GOT3 (cell line): ENCODE data around the gene RNF150.
"Not testable (repeated sequence)": the region's sequence is repeated elsewhere in the genome, so short reads cannot be mapped to it uniquely, and the experiment has no call there.

Experiments
- DNase-seq: peaks from one replicate; lab custom pipeline; 2025; ENCODE audit warnings: mixed read lengths; lab: John Stamatoyannopoulos, UW

Gene RNF150

DNA sequence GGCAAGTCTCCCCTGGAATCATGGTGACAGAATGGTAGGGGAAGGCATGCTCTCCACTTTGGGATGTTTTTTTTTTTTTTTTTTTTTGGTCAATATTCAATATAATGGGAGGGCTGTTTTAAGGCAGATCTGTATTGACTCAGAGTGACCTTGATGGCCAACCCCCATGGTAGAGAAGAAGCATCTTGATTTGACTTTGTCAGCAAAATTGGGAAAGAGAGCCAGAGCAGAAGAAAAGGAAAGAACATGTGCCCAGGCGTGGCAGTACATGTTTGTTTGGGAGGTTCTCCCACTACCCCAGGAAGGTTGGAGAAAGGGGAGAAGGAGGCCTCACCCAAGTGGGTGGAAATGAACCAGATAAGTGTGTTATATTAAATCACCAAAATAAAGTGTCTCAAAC, 314.8 kb downstream of the RNF150 start:
- DNase-seq, result no peak

GRCh38 chr4:140816806-140817510, 316.3 kb downstream of the RNF150 start:
- DNase-seq, result no peak

- no peak for DNase-seq
Observed at GRCh38 chr4:140813804-140814203, 319.5 kb downstream of the RNF150 start.

DNA sequence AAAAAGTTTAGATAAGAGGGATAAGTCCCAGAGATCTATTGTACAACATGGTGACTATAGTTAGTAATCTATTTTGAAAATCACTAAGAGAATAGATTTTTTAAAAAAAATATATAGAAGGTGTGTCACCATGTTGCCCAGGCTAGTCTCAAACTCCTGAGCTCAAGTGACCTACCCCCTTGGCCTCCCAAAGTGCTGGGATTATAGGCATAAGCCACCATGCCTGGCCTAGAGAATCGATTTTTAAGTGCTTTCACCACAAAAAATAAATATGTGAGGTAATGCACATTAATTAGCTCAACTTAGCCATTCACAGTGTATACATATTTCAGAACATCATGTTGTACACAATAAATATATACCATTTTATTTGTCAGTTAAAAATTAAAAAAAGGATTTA, 320.4 kb downstream of the RNF150 start:
- no peak for DNase-seq

DNA sequence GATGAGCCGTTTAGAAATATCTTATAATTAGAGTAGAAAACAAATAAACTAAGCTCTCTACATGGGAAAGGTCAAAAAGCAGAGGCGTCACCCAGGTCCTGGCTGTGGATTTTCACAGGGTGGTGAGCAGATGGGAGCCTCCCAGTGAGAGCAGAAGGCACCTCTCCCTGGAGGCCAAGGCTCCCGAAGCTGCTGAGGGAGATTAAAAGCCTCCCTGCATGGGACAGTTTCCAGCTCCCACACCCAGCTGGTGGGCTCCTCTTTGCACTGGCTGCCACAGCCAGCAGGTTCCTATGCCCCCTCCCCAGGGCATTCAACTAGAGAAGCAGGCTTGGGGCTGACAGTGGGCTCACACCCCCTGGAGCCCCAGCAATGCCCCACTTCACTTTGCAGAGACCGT, 321.8 kb downstream of the RNF150 start:
- DNase-seq, result no peak

DNA sequence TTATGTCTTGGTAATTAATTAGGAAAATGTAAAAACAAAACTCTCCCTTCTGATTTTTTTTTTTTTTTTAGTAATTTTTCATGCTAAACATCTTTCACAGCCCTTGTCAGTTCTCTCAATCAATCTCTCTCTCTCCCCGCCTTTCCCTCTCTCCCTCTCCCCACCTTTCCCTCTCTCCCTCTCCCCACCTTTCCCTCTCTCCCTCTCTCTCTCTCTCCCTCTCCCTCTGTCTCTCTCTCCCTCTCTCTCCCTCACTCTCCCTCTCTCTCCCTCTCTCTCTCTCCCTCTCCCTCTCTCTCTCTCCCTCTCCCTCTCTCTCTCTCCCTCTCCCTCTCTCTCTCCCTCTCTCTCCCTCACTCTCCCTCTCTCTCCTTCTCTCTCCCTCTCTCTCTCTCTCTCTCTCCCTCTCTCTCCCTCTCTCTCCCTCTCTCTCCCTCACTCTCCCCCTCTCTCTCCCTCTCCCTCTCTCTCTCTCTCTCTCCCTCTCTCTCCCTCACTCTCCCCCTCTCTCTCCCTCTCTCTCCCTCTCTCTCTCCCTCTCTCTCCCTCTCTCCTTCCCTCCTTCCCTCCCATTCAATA, 322.6 kb downstream of the RNF150 start:
- DNase-seq, result not testable (repeated sequence)
